Activated CD4-positive, alpha-beta T cell treated with anti-CD3 and anti-CD28 coated beads, Interleukin-2, amount 50 U/mL, for 4 hours (primary cell): ENCODE data around the gene CD55.
"Not testable (repeated sequence)": the region's sequence is repeated elsewhere in the genome, so short reads cannot be mapped to it uniquely, and the experiment has no call there.

Experiments used
- DNase-seq, 2 experiments: peaks; one replicate each; pipeline ENCODE4 v3.0.0-alpha.2; 2020

Gene CD55

GRCh38 chr1:207306023-207306422 is 15.5 kb upstream of the CD55 start:
- DNase-seq, result no peak

- DNase-seq, result no peak
Observed at GRCh38 chr1:207306603-207307002, 14.9 kb upstream of the CD55 start.

GRCh38 chr1:207308451-207309190 is 12.9 kb upstream of the CD55 start:
- no peak for DNase-seq

GRCh38 chr1:207309745-207310273 is 11.7 kb upstream of the CD55 start:
- no peak for DNase-seq

- DNase-seq, result no peak
Observed at GRCh38 chr1:207311888-207312603, 9.4 kb upstream of the CD55 start.

- no peak for DNase-seq
Observed at GRCh38 chr1:207312604-207312920, 8.9 kb upstream of the CD55 start.

- no peak for DNase-seq
Observed at GRCh38 chr1:207313131-207313530, 8.3 kb upstream of the CD55 start.

- no peak for DNase-seq
Observed at GRCh38 chr1:207314816-207315215, 6.7 kb upstream of the CD55 start.

GRCh38 chr1:207315435-207315834 is 6.0 kb upstream of the CD55 start:
- no peak for DNase-seq

- DNase-seq, result no peak
Observed at GRCh38 chr1:207316141-207316540, 5.3 kb upstream of the CD55 start.

- DNase-seq, result no peak
Observed at GRCh38 chr1:207316622-207317391, 4.7 kb upstream of the CD55 start.

GRCh38 chr1:207317561-207317960 is 3.9 kb upstream of the CD55 start:
- DNase-seq, result no peak

GRCh38 chr1:207318072-207318619 is 3.3 kb upstream of the CD55 start:
- DNase-seq, result no peak

- DNase-seq, result no peak
Observed at GRCh38 chr1:207319199-207319598, 2.3 kb upstream of the CD55 start.

GRCh38 chr1:207320105-207320504 is 1.4 kb upstream of the CD55 start:
- not testable (repeated sequence) for DNase-seq

- DNase-seq, result peak in 1 of 2 experiments; percentile 12
Observed at GRCh38 chr1:207321790-207322645, 540 bp downstream of the CD55 start.

- no peak for DNase-seq
Observed at GRCh38 chr1:207323425-207324225, 2.1 kb downstream of the CD55 start.

- DNase-seq, result no peak
Observed at GRCh38 chr1:207328004-207328403, 6.5 kb downstream of the CD55 start.

GRCh38 chr1:207328908-207329440 is 7.5 kb downstream of the CD55 start:
- no peak for DNase-seq

GRCh38 chr1:207329469-207329868 is 8.0 kb downstream of the CD55 start:
- no peak for DNase-seq
